Osteocyte (in vitro differentiated cells): ENCODE measurements around the gene CSF1. TPM values are rescaled to one million over a fixed set of nuclear protein-coding genes. Genes with fewer than 3 reads are reported as not detected.

Source experiments
- DNase-seq: peaks from one replicate; pipeline ENCODE4 v3.0.0; 2021; ENCODE audit warnings: mixed read lengths; ENCODE audit not compliant: unreplicated experiment; ENCODE audit errors: extremely low spot score
- H3K27ac Mint-ChIP-seq: one replicate; pipeline ENCODE4 v1.8.0; 2021; ENCODE audit warnings: mild to moderate bottlenecking, mixed read lengths; ENCODE audit not compliant: unreplicated experiment
- H3K27me3 Mint-ChIP-seq: one replicate; pipeline ENCODE4 v1.8.0; 2021; ENCODE audit warnings: mixed read lengths; ENCODE audit not compliant: unreplicated experiment
- H3K36me3 Mint-ChIP-seq: one replicate; pipeline ENCODE4 v1.8.0; 2021; ENCODE audit warnings: mixed read lengths; ENCODE audit not compliant: unreplicated experiment
- H3K4me1 Mint-ChIP-seq: one replicate; pipeline ENCODE4 v1.8.0; 2021; ENCODE audit warnings: mixed read lengths; ENCODE audit not compliant: unreplicated experiment
- H3K4me3 Mint-ChIP-seq: one replicate; pipeline ENCODE4 v1.8.0; 2021; ENCODE audit warnings: mild to moderate bottlenecking, moderate library complexity, mixed read lengths; ENCODE audit not compliant: unreplicated experiment
- H3K9me3 Mint-ChIP-seq: one replicate; pipeline ENCODE4 v1.8.0; 2021; ENCODE audit warnings: mixed read lengths; ENCODE audit not compliant: unreplicated experiment
- CTCF ChIP-seq: fragments of 200-600 bp; sonication (generic); IDR thresholded peaks from 2 replicates; pipeline ENCODE4 v1.5.0; 2021; ENCODE audit warnings: antibody characterized with exemption, mild to moderate bottlenecking, moderate library complexity
- total RNA-seq: library from RNA; stranded (reverse); gene quantifications from 2 replicates; pipeline ENCODE4 v1.2.1, GENCODE V29; 2021

Gene CSF1
- total RNA-seq, 1 donor from 2014 or later = 27.9 TPM

- TF ChIP-seq CTCF = no peak
- Mint-ChIP-seq H3K4me1 (no peaks in the 10 kb centered on the region), H3K27me3 (no peaks in the 10 kb centered on the region), H3K9me3 (peaks cover 1% of the 10 kb centered on the region), H3K27ac (no peak overlapping the region), H3K36me3 (no peaks in the 10 kb centered on the region), H3K4me3 (no peak overlapping the region)
- no peak for DNase-seq
Measured at GRCh38 chr1:109944541-109944940, 33.9 kb downstream of the CSF1 start.

GRCh38 chr1:109946511-109946910 is 35.9 kb downstream of the CSF1 start:
- Mint-ChIP-seq H3K27ac (no peak overlapping the region), H3K9me3 (no peaks in the 10 kb centered on the region), H3K4me1 (peaks cover 5% of the 10 kb centered on the region), H3K27me3 (no peaks in the 10 kb centered on the region), H3K4me3 (no peak overlapping the region), H3K36me3 (no peaks in the 10 kb centered on the region)
- no peak for TF ChIP-seq CTCF
- DNase-seq = no peak

GRCh38 chr1:109947582-109948284 is 37.1 kb downstream of the CSF1 start:
- no peak overlapping the region for H3K27ac Mint-ChIP-seq
- TF ChIP-seq CTCF = no peak

GRCh38 chr1:109948285-109948630 is 37.6 kb downstream of the CSF1 start:
- no peak overlapping the region for H3K27ac Mint-ChIP-seq
- no peaks in the 10 kb centered on the region for H3K9me3 Mint-ChIP-seq
- no peaks in the 10 kb centered on the region for H3K36me3 Mint-ChIP-seq
- DNase-seq = no peak
- no peaks in the 10 kb centered on the region for H3K27me3 Mint-ChIP-seq
- H3K4me1 Mint-ChIP-seq = peaks cover 7% of the 10 kb centered on the region
- TF ChIP-seq CTCF = no peak
- H3K4me3 Mint-ChIP-seq = no peak overlapping the region

More at GRCh38 chr1:109947582-109948284, 37.1 kb downstream of the CSF1 start:
- Mint-ChIP-seq H3K9me3 (no peaks in the 10 kb centered on the region), H3K4me1 (peaks cover 5% of the 10 kb centered on the region), H3K36me3 (no peaks in the 10 kb centered on the region), H3K4me3 (no peak overlapping the region), H3K27me3 (no peaks in the 10 kb centered on the region)
- DNase-seq = no peak

- Mint-ChIP-seq H3K4me3 (no peak overlapping the region), H3K9me3 (no peaks in the 10 kb centered on the region), H3K27ac (no peak overlapping the region), H3K27me3 (no peaks in the 10 kb centered on the region), H3K4me1 (peaks cover 17% of the 10 kb centered on the region), H3K36me3 (no peaks in the 10 kb centered on the region)
- no peak for TF ChIP-seq CTCF
- no peak for DNase-seq
Measured at GRCh38 chr1:109950038-109950437, 39.4 kb downstream of the CSF1 start.
